GM12865 (cell line): ENCODE measurements around the gene PNPLA3.

Experiments
- DNase-seq: peaks from one replicate; pipeline ENCODE4 v3.0.0; 2010; ENCODE audit warnings: low read depth
- H3K4me3 ChIP-seq: 2 replicates; pipeline ENCODE4 v1.5.1; 2011; ENCODE audit warnings: mild to moderate bottlenecking, low read depth, low read length, control low read depth
- CTCF ChIP-seq: IDR thresholded peaks from 2 replicates; pipeline ENCODE4 v1.5.1; 2011; ENCODE audit warnings: low read length, control low read depth, low read depth, inconsistent platforms; ENCODE audit not compliant: insufficient read depth; ENCODE audit errors: missing control alignments

PNPLA3 gene

GRCh38 chr22:43885319-43885671 lies 38.3 kb upstream of the PNPLA3 start:
- DNase-seq: no peak
- no peak for TF ChIP-seq CTCF
- no peak overlapping the region for H3K4me3 ChIP-seq

GRCh38 chr22:43885786-43886185 lies 37.8 kb upstream of the PNPLA3 start:
- DNase-seq: no peak
- TF ChIP-seq CTCF: no peak

GRCh38 chr22:43886231-43886630 lies 37.4 kb upstream of the PNPLA3 start:
- no peak for TF ChIP-seq CTCF
- DNase-seq: no peak

More at GRCh38 chr22:43885786-43886185, 37.8 kb upstream of the PNPLA3 start:
- no peak overlapping the region for H3K4me3 ChIP-seq

GRCh38 chr22:43887391-43887790 lies 36.2 kb upstream of the PNPLA3 start:
- DNase-seq: no peak
- TF ChIP-seq CTCF: no peak
- no peak overlapping the region for H3K4me3 ChIP-seq

More at GRCh38 chr22:43886231-43886630, 37.4 kb upstream of the PNPLA3 start:
- H3K4me3 ChIP-seq: no peak overlapping the region

GRCh38 chr22:43888740-43889139 lies 34.9 kb upstream of the PNPLA3 start:
- TF ChIP-seq CTCF: no peak
- DNase-seq: no peak

GRCh38 chr22:43889201-43889859 lies 34.3 kb upstream of the PNPLA3 start:
- no peak for DNase-seq
- no peak for TF ChIP-seq CTCF
- H3K4me3 ChIP-seq: no peak overlapping the region

More at GRCh38 chr22:43888740-43889139, 34.9 kb upstream of the PNPLA3 start:
- H3K4me3 ChIP-seq: no peak overlapping the region

- TF ChIP-seq CTCF: no peak
- no peak for DNase-seq
Measured at GRCh38 chr22:43889860-43890253, 33.7 kb upstream of the PNPLA3 start.

More at GRCh38 chr22:43889860-43890253, 33.7 kb upstream of the PNPLA3 start:
- H3K4me3 ChIP-seq: no peak overlapping the region
